GM23338 (cell line): ENCODE measurements around the gene CGREF1. TPM values are rescaled to one million over a fixed set of nuclear protein-coding genes. Genes with fewer than 3 reads are reported as not detected.

Experiments used
- ATAC-seq: fragments of 200-7000 bp; cut with Tn5 transposase; 3 replicates; pipeline ENCODE4 v1.9.1; 2020
- DNase-seq: peaks from one replicate; pipeline ENCODE4 v3.0.0-alpha.2; 2015; ENCODE audit warnings: low spot score
- H2AFZ ChIP-seq: fragments of 200-600 bp; sonication (generic); 2 replicates; pipeline ENCODE4 v1.8.0; 2016; ENCODE audit warnings: antibody characterized with exemption, mild to moderate bottlenecking, moderate library complexity
- H3F3A ChIP-seq: fragments of 200-600 bp; sonication (generic); replicated peaks from 2 replicates; pipeline ENCODE4 v1.8.0; 2017; ENCODE audit warnings: antibody characterized with exemption, mixed run types, low read depth
- H3K27ac ChIP-seq: fragments of 200-600 bp; sonication (generic); 2 replicates; pipeline ENCODE4 v1.6.1; 2016; ENCODE audit warnings: low read depth
- H3K27me3 ChIP-seq: fragments of 200-600 bp; sonication (generic); 2 replicates; pipeline ENCODE4 v1.8.0; 2016; ENCODE audit warnings: mild to moderate bottlenecking, mixed run types, moderate library complexity; ENCODE audit not compliant: insufficient read depth
- H3K36me3 ChIP-seq: fragments of 200-600 bp; sonication (generic); 2 replicates; pipeline ENCODE4 v1.8.0; 2016; ENCODE audit warnings: mild to moderate bottlenecking; ENCODE audit not compliant: insufficient read depth
- H3K4me1 ChIP-seq: fragments of 200-600 bp; sonication (generic); 2 replicates; pipeline ENCODE4 v1.8.0; 2016; ENCODE audit warnings: mild to moderate bottlenecking, moderate library complexity; ENCODE audit not compliant: insufficient read depth
- H3K4me2 ChIP-seq: fragments of 200-600 bp; sonication (generic); 2 replicates; pipeline ENCODE4 v1.7.1; 2017; ENCODE audit warnings: mixed run types
- H3K4me3 ChIP-seq: fragments of 200-600 bp; sonication (generic); 2 replicates; pipeline ENCODE4 v1.6.1; 2016; ENCODE audit warnings: mixed run types
- H3K79me2 ChIP-seq: fragments of 200-600 bp; sonication (generic); replicated peaks from 2 replicates; pipeline ENCODE4 v1.8.0; 2017; ENCODE audit warnings: mild to moderate bottlenecking; ENCODE audit not compliant: insufficient read depth
- H3K9me2 ChIP-seq: fragments of 200-600 bp; sonication (generic); 2 replicates; pipeline ENCODE4 v1.8.0; 2017; ENCODE audit not compliant: insufficient read depth
- H4K20me1 ChIP-seq: fragments of 200-600 bp; sonication (generic); replicated peaks from 2 replicates; pipeline ENCODE4 v1.8.0; 2017; ENCODE audit warnings: mild to moderate bottlenecking; ENCODE audit not compliant: insufficient read depth
- H3K27ac Mint-ChIP-seq: 2 replicates; pipeline ENCODE4 v1.8.0; 2020; ENCODE audit warnings: inconsistent platforms, mild to moderate bottlenecking, moderate library complexity, mixed read lengths
- H3K27me3 Mint-ChIP-seq: 3 replicates; pipeline ENCODE4 v1.8.0; 2022; ENCODE audit warnings: low read depth, mild to moderate bottlenecking, moderate library complexity, mixed read lengths, inconsistent platforms; ENCODE audit not compliant: insufficient read depth, poor library complexity
- H3K36me3 Mint-ChIP-seq: 3 replicates; pipeline ENCODE4 v1.8.0; 2021; ENCODE audit warnings: low read depth, mild to moderate bottlenecking, inconsistent platforms, moderate library complexity, mixed read lengths
- H3K4me1 Mint-ChIP-seq: 3 replicates; pipeline ENCODE4 v1.8.0; 2020; ENCODE audit warnings: mild to moderate bottlenecking, inconsistent platforms, mixed read lengths
- H3K4me3 Mint-ChIP-seq: 3 replicates; pipeline ENCODE4 v1.8.0; 2021; ENCODE audit warnings: moderate library complexity, mild to moderate bottlenecking, inconsistent platforms, mixed read lengths
- H3K9me3 Mint-ChIP-seq: 3 replicates; pipeline ENCODE4 v1.8.0; 2020; ENCODE audit warnings: moderate library complexity, mild to moderate bottlenecking, inconsistent platforms, mixed read lengths
- CREB1 ChIP-seq: fragments of 250-450 bp; sonication (Bioruptor Pico); IDR thresholded peaks from 2 replicates; pipeline ENCODE4 v1.5.0; 2020; ENCODE audit warnings: low read depth, mild to moderate bottlenecking, moderate library complexity
- CTCF ChIP-seq, 2 experiments: fragments of 200-600 bp in 1 of 2; sonication (generic) in 1 of 2; conservative IDR thresholded peaks; 2 replicates each; pipeline versions ENCODE4 v1.5.1 to v1.6.1; 2016 to 2017; ENCODE audit warnings: antibody characterized with exemption in 2 of 2, low read depth in 2 of 2, mild to moderate bottlenecking in 2 of 2, moderate library complexity in 1 of 2
- ETS1 ChIP-seq: IDR thresholded peaks from 2 replicates; pipeline ENCODE4 v1.6.1; 2016; ENCODE audit warnings: antibody characterized with exemption
- EZH2 ChIP-seq: fragments of 200-600 bp; sonication (generic); IDR thresholded peaks from one replicate; pipeline ENCODE4 v1.8.0; 2017; ENCODE audit warnings: antibody characterized with exemption, mild to moderate bottlenecking, low read depth; ENCODE audit not compliant: unreplicated experiment
- EZH2phosphoT487 ChIP-seq: fragments of 200-600 bp; sonication (generic); IDR thresholded peaks from one replicate; pipeline ENCODE4 v1.8.1; 2018; ENCODE audit warnings: antibody characterized with exemption; ENCODE audit not compliant: unreplicated experiment
- JUNB ChIP-seq: IDR thresholded peaks from one replicate; pipeline ENCODE4 v1.6.1; 2016; ENCODE audit warnings: antibody characterized with exemption; ENCODE audit not compliant: unreplicated experiment
- NANOG ChIP-seq: IDR thresholded peaks from 2 replicates; pipeline ENCODE4 v1.6.1; 2016; ENCODE audit warnings: antibody characterized with exemption, borderline replicate concordance
- POLR2AphosphoS5 ChIP-seq: IDR thresholded peaks from 2 replicates; pipeline ENCODE4 v1.6.1; 2016; ENCODE audit warnings: antibody characterized with exemption, low read depth
- REST ChIP-seq: IDR thresholded peaks from one replicate; pipeline ENCODE4 v1.6.1; 2018; ENCODE audit warnings: antibody characterized with exemption; ENCODE audit not compliant: unreplicated experiment
- STAT1 ChIP-seq: IDR thresholded peaks from one replicate; pipeline ENCODE4 v1.6.1; 2016; ENCODE audit warnings: antibody characterized with exemption; ENCODE audit not compliant: unreplicated experiment
- ZNF114 ChIP-seq: fragments of 250-450 bp; sonication (Bioruptor Pico); IDR thresholded peaks from 2 replicates; pipeline ENCODE4 v1.5.0; 2020; ENCODE audit warnings: mild to moderate bottlenecking, moderate library complexity
- ZNF331 ChIP-seq: fragments of 250-450 bp; sonication (Bioruptor Pico); IDR thresholded peaks from 2 replicates; pipeline ENCODE4 v1.5.0; 2020; ENCODE audit warnings: low read depth, mild to moderate bottlenecking, moderate library complexity
- polyA plus RNA-seq: library from polyadenylated mRNA; unstranded; fragments of >200 nt; fragmentation: Nextera tagmentation; extraction: Ambion mirVana; gene quantifications from 2 replicates; pipeline ENCODE4 v1.2.1, GENCODE V29; 2016
- total RNA-seq: library from RNA; depleted of rRNA; stranded (reverse); fragments of >200 nt; shearing (Covaris generic); gene quantifications from 2 replicates; pipeline ENCODE4 v1.2.3, GENCODE V29; 2014
- TF ChIP-seq, protein P1 (sequence below): fragments of 250-450 bp; sonication (Bioruptor Pico); IDR thresholded peaks from 2 replicates; pipeline ENCODE4 v1.5.0; 2020; ENCODE audit warnings: mild to moderate bottlenecking, moderate library complexity

CGREF1 gene
- total and polyA plus RNA-seq, 2 experiments from 2014 or later = 4.1 to 4.5 TPM

- Mint-ChIP-seq H3K4me3 (no peak overlapping the region), H3K27ac (no peak overlapping the region), H3K36me3 (peaks cover 1% of the 10 kb centered on the region; the same call in 2 of the 3 replicates), H3K9me3 (no peaks in the 10 kb centered on the region), H3K4me1 (peaks cover 14% of the 10 kb centered on the region), H3K27me3 (peaks cover 32% of the 10 kb centered on the region)
- ATAC-seq = no peak
- Histone ChIP-seq H3K9me2 (no peaks in the 10 kb centered on the region), H3K4me1 (peaks cover 9% of the 10 kb centered on the region; the same call in 1 of the 2 replicates), H3F3A (no peaks in the 10 kb centered on the region; the same call in 1 of the 2 replicates), H3K36me3 (no peaks in the 10 kb centered on the region), H2AFZ (no peak overlapping the region), H4K20me1 (no peaks in the 10 kb centered on the region; the same call in 1 of the 2 replicates), H3K27ac (no peak overlapping the region), H3K4me2 (no peak overlapping the region), H3K27me3 (peaks cover 40% of the 10 kb centered on the region), H3K79me2 (no peaks in the 10 kb centered on the region), H3K4me3 (no peak overlapping the region)
- no peak for DNase-seq
- TF ChIP-seq EZH2 = no peak
- no peak for TF ChIP-seq POLR2AphosphoS5
- no peak for TF ChIP-seq REST
- no peak for TF ChIP-seq STAT1
- no peak for TF ChIP-seq ETS1
- no peak for TF ChIP-seq ZNF114 (CRISPR knock-in tag)
- TF ChIP-seq, protein P1, sequence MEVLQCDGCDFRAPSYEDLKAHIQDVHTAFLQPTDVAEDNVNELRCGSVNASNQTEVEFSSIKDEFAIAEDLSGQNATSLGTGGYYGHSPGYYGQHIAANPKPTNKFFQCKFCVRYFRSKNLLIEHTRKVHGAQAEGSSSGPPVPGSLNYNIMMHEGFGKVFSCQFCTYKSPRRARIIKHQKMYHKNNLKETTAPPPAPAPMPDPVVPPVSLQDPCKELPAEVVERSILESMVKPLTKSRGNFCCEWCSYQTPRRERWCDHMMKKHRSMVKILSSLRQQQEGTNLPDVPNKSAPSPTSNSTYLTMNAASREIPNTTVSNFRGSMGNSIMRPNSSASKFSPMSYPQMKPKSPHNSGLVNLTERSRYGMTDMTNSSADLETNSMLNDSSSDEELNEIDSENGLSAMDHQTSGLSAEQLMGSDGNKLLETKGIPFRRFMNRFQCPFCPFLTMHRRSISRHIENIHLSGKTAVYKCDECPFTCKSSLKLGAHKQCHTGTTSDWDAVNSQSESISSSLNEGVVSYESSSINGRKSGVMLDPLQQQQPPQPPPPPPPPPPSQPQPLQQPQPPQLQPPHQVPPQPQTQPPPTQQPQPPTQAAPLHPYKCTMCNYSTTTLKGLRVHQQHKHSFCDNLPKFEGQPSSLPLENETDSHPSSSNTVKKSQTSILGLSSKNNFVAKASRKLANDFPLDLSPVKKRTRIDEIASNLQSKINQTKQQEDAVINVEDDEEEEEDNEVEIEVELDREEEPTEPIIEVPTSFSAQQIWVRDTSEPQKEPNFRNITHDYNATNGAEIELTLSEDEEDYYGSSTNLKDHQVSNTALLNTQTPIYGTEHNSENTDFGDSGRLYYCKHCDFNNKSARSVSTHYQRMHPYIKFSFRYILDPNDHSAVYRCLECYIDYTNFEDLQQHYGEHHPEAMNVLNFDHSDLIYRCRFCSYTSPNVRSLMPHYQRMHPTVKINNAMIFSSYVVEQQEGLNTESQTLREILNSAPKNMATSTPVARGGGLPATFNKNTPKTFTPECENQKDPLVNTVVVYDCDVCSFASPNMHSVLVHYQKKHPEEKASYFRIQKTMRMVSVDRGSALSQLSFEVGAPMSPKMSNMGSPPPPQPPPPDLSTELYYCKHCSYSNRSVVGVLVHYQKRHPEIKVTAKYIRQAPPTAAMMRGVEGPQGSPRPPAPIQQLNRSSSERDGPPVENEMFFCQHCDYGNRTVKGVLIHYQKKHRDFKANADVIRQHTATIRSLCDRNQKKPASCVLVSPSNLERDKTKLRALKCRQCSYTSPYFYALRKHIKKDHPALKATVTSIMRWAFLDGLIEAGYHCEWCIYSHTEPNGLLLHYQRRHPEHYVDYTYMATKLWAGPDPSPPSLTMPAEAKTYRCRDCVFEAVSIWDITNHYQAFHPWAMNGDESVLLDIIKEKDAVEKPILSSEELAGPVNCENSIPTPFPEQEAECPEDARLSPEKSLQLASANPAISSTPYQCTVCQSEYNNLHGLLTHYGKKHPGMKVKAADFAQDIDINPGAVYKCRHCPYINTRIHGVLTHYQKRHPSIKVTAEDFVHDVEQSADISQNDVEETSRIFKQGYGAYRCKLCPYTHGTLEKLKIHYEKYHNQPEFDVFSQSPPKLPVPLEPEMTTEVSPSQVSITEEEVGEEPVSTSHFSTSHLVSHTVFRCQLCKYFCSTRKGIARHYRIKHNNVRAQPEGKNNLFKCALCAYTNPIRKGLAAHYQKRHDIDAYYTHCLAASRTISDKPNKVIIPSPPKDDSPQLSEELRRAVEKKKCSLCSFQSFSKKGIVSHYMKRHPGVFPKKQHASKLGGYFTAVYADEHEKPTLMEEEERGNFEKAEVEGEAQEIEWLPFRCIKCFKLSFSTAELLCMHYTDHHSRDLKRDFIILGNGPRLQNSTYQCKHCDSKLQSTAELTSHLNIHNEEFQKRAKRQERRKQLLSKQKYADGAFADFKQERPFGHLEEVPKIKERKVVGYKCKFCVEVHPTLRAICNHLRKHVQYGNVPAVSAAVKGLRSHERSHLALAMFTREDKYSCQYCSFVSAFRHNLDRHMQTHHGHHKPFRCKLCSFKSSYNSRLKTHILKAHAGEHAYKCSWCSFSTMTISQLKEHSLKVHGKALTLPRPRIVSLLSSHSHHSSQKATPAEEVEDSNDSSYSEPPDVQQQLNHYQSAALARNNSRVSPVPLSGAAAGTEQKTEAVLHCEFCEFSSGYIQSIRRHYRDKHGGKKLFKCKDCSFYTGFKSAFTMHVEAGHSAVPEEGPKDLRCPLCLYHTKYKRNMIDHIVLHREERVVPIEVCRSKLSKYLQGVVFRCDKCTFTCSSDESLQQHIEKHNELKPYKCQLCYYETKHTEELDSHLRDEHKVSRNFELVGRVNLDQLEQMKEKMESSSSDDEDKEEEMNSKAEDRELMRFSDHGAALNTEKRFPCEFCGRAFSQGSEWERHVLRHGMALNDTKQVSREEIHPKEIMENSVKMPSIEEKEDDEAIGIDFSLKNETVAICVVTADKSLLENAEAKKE (CRISPR knock-in tag) = no peak
- no peak for TF ChIP-seq CTCF (conservative IDR thresholded peaks at IDR 0.05; ENCODE audit: low read depth in 2 of 2)
- no peak for TF ChIP-seq CREB1 (CRISPR knock-in tag)
- TF ChIP-seq ZNF331 (CRISPR knock-in tag) = no peak
- no peak for TF ChIP-seq JUNB
- no peak for TF ChIP-seq EZH2phosphoT487
- no peak for TF ChIP-seq NANOG
Observed at GRCh38 chr2:27125104-27125503, 6.2 kb upstream of the CGREF1 start.
